ENCODE results near the gene OR5AC2. TPM values are rescaled to one million over a fixed set of nuclear protein-coding genes. Genes with fewer than 3 reads are reported as not detected.

OR5AC2 gene
- total RNA-seq, 2 donors from 2014 or later = not detected

DNA sequence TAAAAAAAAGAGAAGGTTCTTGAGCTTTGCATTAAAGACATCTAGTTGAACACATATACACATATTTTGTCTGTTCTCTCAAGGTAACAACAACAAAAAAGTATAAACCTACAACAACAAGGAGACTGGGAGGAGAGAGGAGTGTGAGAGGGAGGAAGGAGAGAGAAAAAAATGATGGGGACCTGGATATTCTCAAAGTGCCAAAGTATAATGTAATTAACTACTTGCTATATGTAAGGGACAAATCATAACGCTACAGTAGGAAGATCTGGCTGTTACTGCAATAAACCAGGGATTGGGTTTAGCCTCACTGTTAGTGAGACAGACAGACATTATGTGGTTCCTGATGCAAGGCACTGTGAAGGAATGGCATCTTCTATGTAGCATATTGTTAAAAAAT, 37.7 kb upstream of the OR5AC2 start:
- 85 to 100% methylated on average over 1 of the region's 1 CpG for WGBS, 2 experiments (ENCODE audit: insufficient coverage in 1 of 2, insufficient read length in 1 of 2)
- no peaks in the 10 kb centered on the region for H3K4me1 Mint-ChIP-seq
- H3K4me3 Mint-ChIP-seq = no peak overlapping the region
- H3K27me3 Mint-ChIP-seq (ENCODE audit: insufficient read depth) = no peaks in the 10 kb centered on the region
- Histone ChIP-seq H3K9me3 (ENCODE audit: control insufficient read depth, low read length) (no peaks in the 10 kb centered on the region), H3K36me3 (ENCODE audit: control insufficient read depth, insufficient read depth, low read length) (no peaks in the 10 kb centered on the region), H3K4me3 (ENCODE audit: low read length) (no peak overlapping the region), H3K9ac (ENCODE audit: extremely low read depth, low read length, poor library complexity, severe bottlenecking) (no peak overlapping the region), H3K4me1 (ENCODE audit: control insufficient read depth, insufficient read depth, low read length) (no peaks in the 10 kb centered on the region), H3K27ac (ENCODE audit: low read depth, low read length) (no peak overlapping the region), H3K27me3 (ENCODE audit: control insufficient read depth, insufficient read depth, low read length, poor library complexity, severe bottlenecking) (no peaks in the 10 kb centered on the region)
- H3K9me3 Mint-ChIP-seq = no peaks in the 10 kb centered on the region
- no peak for DNase-seq
- no peaks in the 10 kb centered on the region for H3K36me3 Mint-ChIP-seq (ENCODE audit: low read depth)
- H3K27ac Mint-ChIP-seq = no peak overlapping the region
- no peak for TF ChIP-seq CTCF (conservative IDR thresholded peaks at IDR 0.05)

DNA sequence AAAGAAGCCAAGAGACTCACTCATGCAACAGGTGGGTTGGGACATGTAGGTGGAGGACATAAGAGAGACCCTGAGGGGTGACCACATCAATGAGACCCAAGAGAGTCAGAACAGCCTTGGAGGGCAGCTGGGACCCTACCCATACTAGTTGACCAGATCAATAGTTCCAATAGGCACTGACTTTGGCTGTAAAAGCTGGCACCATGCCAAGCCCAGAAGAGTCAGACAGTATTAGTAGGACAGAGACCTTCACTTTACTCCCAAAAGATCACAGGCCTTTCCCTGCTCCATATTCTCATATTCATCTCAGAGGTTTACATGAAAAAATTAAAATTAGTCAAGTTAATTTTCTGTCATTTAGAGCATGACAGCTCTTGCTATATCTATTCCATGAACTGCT, 30.9 kb upstream of the OR5AC2 start:
- H3K9me3 Mint-ChIP-seq = no peaks in the 10 kb centered on the region
- Histone ChIP-seq H3K27me3 (ENCODE audit: control insufficient read depth, insufficient read depth, low read length, poor library complexity, severe bottlenecking) (no peaks in the 10 kb centered on the region), H3K9ac (ENCODE audit: extremely low read depth, low read length, poor library complexity, severe bottlenecking) (no peak overlapping the region), H3K4me3 (ENCODE audit: low read length) (no peak overlapping the region), H3K36me3 (ENCODE audit: control insufficient read depth, insufficient read depth, low read length) (no peaks in the 10 kb centered on the region), H3K27ac (ENCODE audit: low read depth, low read length) (no peak overlapping the region), H3K4me1 (ENCODE audit: control insufficient read depth, insufficient read depth, low read length) (no peaks in the 10 kb centered on the region), H3K9me3 (ENCODE audit: control insufficient read depth, low read length) (no peaks in the 10 kb centered on the region)
- H3K4me1 Mint-ChIP-seq = peaks cover 3% of the 10 kb centered on the region
- H3K4me3 Mint-ChIP-seq = no peak overlapping the region
- no peaks in the 10 kb centered on the region for H3K36me3 Mint-ChIP-seq (ENCODE audit: low read depth)
- H3K27me3 Mint-ChIP-seq (ENCODE audit: insufficient read depth) = no peaks in the 10 kb centered on the region
- H3K27ac Mint-ChIP-seq = no peak overlapping the region
- no peak for TF ChIP-seq CTCF (conservative IDR thresholded peaks at IDR 0.05)
- DNase-seq = no peak

- no peak overlapping the region for H3K27ac Mint-ChIP-seq
- H3K9me3 Mint-ChIP-seq = no peaks in the 10 kb centered on the region
Observed at GRCh38 chr3:98057631-98058030, 29.3 kb upstream of the OR5AC2 start.

More at GRCh38 chr3:98057631-98058030, 29.3 kb upstream of the OR5AC2 start:
- no peaks in the 10 kb centered on the region for H3K27me3 Mint-ChIP-seq (ENCODE audit: insufficient read depth)
- H3K4me3 Mint-ChIP-seq = no peak overlapping the region
- H3K27me3 ChIP-seq (ENCODE audit: control insufficient read depth, insufficient read depth, low read length, poor library complexity, severe bottlenecking) = no peaks in the 10 kb centered on the region
- no peak overlapping the region for H3K9ac ChIP-seq (ENCODE audit: extremely low read depth, low read length, poor library complexity, severe bottlenecking)
- peaks cover 3% of the 10 kb centered on the region for H3K4me1 Mint-ChIP-seq
- H3K36me3 ChIP-seq (ENCODE audit: control insufficient read depth, insufficient read depth, low read length) = no peaks in the 10 kb centered on the region
- no peaks in the 10 kb centered on the region for H3K9me3 ChIP-seq (ENCODE audit: control insufficient read depth, low read length)
- WGBS, 2 experiments (ENCODE audit: insufficient coverage in 1 of 2, insufficient read length in 1 of 2) = 100% methylated on average over 1 of the region's 1 CpG; no CpG with 5 or more reads in 1 of the 2 experiments
- no peak overlapping the region for H3K4me3 ChIP-seq (ENCODE audit: low read length)
- no peak for DNase-seq
- no peak overlapping the region for H3K27ac ChIP-seq (ENCODE audit: low read depth, low read length)
- no peaks in the 10 kb centered on the region for H3K36me3 Mint-ChIP-seq (ENCODE audit: low read depth)
- no peaks in the 10 kb centered on the region for H3K4me1 ChIP-seq (ENCODE audit: control insufficient read depth, insufficient read depth, low read length)
- TF ChIP-seq CTCF (conservative IDR thresholded peaks at IDR 0.05) = no peak

Data from endodermal cell (in vitro differentiated cells).